GM12801 (cell line): ENCODE results near the gene REPIN1.
A peak's percentile ranks its signal among the peaks of the same experiment; 100 is the strongest.

Experiments
- TF ChIP-seq, protein P1 (sequence below): IDR thresholded peaks from one replicate; pipeline ENCODE4 v1.5.1; 2011; ENCODE audit warnings: control low read depth; ENCODE audit not compliant: insufficient read length; ENCODE audit errors: extremely low read depth

REPIN1 gene

DNA sequence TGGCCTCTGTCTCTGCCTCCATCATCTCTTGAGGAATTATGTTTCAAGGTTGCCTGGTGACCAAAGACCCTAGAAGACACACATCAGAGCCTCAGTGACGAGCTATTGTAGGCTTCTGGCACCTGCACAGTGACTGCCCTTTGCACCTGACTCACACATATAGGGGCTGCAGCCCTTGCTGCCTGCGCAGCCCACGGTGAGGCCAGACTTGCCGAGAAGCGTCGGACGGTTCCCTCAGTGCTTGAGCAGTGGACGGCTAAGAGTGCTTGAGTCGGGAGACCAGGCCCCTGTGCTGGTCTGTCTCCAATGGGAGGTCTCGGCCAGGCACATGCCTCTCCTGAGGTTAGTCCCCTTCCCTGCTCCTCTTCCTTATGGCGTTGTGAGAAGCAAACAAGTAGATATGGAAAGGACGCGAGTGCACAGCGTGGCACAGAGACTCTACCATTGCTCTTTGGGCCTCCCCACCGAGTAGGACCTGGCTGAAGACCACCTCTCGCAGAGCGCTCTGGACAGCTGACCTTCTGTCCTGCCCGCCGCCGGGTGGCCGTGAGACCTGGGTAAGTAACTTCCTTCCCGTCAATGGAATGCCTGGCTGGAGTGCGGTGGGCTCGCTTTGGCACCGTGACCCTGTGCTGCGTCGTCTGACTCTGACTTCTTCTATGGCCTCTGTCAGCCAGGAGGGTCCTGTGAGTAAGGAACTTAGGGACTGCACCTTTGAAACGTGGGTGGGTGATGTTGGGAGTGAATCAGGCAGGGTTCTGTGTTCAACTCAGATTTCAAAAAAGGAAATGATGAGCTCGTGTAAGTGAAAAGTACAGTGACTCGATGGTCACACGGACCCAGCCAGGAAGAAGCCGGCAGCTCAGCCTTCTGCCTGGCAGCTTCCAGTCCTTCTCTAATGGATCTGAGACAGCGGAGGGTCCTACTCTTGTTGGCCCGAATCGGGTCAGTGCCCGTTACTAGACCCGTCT is 44.2 kb downstream of the REPIN1 start:
- TF ChIP-seq, protein P1, sequence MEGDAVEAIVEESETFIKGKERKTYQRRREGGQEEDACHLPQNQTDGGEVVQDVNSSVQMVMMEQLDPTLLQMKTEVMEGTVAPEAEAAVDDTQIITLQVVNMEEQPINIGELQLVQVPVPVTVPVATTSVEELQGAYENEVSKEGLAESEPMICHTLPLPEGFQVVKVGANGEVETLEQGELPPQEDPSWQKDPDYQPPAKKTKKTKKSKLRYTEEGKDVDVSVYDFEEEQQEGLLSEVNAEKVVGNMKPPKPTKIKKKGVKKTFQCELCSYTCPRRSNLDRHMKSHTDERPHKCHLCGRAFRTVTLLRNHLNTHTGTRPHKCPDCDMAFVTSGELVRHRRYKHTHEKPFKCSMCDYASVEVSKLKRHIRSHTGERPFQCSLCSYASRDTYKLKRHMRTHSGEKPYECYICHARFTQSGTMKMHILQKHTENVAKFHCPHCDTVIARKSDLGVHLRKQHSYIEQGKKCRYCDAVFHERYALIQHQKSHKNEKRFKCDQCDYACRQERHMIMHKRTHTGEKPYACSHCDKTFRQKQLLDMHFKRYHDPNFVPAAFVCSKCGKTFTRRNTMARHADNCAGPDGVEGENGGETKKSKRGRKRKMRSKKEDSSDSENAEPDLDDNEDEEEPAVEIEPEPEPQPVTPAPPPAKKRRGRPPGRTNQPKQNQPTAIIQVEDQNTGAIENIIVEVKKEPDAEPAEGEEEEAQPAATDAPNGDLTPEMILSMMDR: no peak

- TF ChIP-seq, protein P1: no peak
Observed at GRCh38 chr7:150413640-150414081, 45.0 kb downstream of the REPIN1 start.

- TF ChIP-seq, protein P1: no peak
Observed at GRCh38 chr7:150415161-150416153, 46.8 kb downstream of the REPIN1 start.

DNA sequence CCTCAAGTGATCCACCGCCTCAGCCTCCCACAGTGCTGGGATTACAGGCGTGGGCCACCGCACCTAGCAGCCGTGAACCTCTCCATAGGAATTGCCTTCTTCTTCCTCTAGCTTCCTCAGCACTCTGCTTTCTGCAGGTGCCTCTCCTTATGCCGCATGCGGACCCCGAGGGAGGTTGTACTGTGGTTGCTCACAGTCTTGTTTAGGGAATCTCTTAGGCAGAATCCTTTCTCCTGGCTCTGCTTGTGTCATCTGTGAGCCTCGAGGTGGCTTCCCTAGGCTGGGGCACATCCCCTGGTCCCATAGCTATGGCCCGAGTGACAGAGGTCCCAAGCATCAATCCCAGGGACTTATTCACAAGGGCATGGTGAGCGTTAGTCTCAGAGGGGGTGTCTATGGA is 48.6 kb downstream of the REPIN1 start:
- TF ChIP-seq, protein P1: no peak

- TF ChIP-seq, protein P1: no peak
Observed at GRCh38 chr7:150417863-150418262, 49.2 kb downstream of the REPIN1 start.

DNA sequence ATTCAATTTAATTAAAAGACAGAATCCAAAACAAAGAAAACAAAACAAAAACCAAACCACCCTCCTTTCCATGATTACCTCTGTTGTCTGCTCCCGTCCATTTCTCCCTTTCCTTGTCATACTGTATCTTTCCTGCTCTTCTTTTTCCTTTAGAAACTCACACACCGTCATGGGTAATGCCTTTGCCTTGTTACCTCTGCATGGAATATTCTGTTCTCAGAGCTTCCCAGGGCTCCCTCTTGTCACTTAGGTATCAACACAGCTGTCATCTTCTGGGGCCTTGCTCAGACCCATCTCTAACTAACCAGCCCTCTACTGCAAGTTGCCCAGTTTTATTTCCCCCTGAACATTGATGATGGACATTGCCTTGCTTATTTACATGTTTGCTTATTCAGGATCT is 51.6 kb downstream of the REPIN1 start:
- TF ChIP-seq, protein P1: no peak

DNA sequence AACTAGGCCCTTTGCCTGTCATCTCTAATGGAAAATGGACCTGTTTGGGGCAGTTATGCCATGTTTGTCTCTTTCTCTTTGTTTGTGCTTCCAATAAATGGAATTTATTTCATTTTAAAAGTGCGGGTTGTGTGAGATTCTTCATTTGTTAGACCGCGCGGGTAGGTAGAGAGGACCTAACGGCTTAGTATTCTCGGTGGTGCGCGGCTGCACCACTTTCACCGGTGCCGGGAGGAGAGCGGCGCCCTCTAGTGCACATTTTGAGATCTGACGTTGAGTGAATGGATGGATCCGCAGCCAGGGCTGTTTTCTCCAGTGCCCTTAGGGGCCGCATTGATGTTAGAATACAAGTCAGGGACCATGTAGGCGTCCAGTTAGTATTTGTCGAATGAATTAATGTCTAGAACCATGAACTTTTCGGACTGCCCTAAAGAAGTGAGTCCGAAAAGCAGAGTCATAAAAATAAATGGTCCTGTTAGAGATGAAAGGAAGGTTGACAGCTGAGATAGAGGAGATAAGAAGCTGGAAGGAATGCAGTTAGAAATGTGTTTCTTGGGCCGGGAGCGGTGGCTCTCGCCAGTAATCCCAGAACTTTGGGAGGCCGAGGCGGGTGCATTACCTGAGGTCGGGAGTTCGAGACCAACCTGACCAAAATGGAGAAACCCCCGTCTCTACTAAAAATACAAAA is 52.5 kb downstream of the REPIN1 start:
- TF ChIP-seq, protein P1: peak; percentile 19
